Activated T-cell treated with anti-CD3 and anti-CD28 coated beads, Interleukin-2, amount 50 U/mL, for 24 hours (primary cell): ENCODE measurements around the gene HOOK2.

ENCODE experiments used
- DNase-seq: peaks from one replicate; pipeline ENCODE4 v3.0.0-alpha.2; 2020
- H3K27ac Mint-ChIP-seq: 2 replicates; pipeline ENCODE4 v1.8.0; 2020; ENCODE audit warnings: mild to moderate bottlenecking, mixed read lengths
- H3K27me3 Mint-ChIP-seq: 2 replicates; pipeline ENCODE4 v1.8.0; 2020; ENCODE audit warnings: mixed read lengths
- H3K36me3 Mint-ChIP-seq: 2 replicates; pipeline ENCODE4 v1.8.0; 2020; ENCODE audit warnings: low read depth, mixed read lengths
- H3K4me1 Mint-ChIP-seq: 2 replicates; pipeline ENCODE4 v1.8.0; 2020; ENCODE audit warnings: low read depth, mixed read lengths
- H3K4me3 Mint-ChIP-seq: 2 replicates; pipeline ENCODE4 v1.8.0; 2020; ENCODE audit warnings: mild to moderate bottlenecking, moderate library complexity, mixed read lengths
- H3K9me3 Mint-ChIP-seq: 2 replicates; pipeline ENCODE4 v1.8.0; 2020; ENCODE audit warnings: mixed read lengths

The HOOK2 gene

DNA sequence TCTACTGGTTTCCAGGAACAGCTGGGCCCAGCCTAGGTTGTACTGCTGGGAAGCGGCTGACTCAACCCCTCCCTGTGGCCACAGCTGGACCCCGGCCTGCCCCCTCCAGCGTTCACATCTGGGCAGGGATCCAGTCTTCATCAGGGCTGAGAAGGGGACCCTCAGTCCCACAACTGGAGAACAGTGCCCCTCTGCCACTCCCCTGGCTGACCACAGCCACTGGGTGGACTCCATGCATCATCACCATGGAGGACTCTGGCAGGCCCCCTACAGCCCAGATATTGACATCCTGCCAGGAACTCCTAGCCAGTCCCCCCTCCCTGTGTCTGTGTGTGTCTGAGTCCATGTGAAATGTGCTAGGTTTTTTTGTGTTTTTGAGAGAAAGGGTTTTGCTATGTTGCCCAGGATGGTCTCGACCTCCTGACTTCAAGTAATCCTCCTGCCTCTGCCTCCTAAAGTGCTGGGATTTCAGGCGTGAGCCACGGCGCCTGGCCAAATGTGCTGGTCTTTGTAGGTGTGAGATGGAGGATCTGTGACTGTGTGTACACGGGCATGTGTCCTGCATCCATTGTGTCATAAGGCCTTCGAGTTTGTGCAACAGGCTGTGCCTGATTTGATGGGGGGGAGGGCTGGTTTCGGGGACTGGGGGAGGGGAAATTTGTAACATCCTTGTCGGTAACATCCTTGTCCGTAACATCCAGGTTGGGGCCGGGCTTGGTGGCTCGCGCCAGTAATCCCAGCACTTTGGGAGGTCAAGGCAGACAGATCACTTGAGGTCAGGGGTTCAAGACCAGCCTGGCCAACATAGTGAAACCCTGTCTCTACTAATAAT is 4.0 kb upstream of the HOOK2 start:
- DNase-seq = no peak
- Mint-ChIP-seq H3K4me3 (peak overlapping the region; percentile 83), H3K4me1 (peaks cover 51% of the 10 kb centered on the region), H3K27ac (peak overlapping the region; percentile 92), H3K27me3 (no peaks in the 10 kb centered on the region), H3K36me3 (no peaks in the 10 kb centered on the region), H3K9me3 (no peaks in the 10 kb centered on the region)

DNA sequence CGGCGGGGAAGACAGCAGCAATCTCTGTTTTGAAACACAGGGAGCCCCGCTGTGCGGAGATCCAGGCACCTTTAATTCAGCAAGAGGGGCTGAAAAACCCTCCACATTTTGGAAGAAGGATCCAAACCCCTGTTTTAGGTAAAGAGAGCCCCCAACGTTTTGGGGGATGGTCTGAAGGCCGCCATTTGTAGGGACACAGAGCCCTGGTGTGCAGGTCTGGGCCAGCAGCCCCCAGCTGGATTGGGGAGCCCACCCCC is 3.5 kb upstream of the HOOK2 start:
- H3K4me3 Mint-ChIP-seq = peak overlapping the region; percentile 83
- peak overlapping the region; percentile 92 for H3K27ac Mint-ChIP-seq
- no peaks in the 10 kb centered on the region for H3K9me3 Mint-ChIP-seq
- H3K36me3 Mint-ChIP-seq = no peaks in the 10 kb centered on the region
- H3K27me3 Mint-ChIP-seq = no peaks in the 10 kb centered on the region
- DNase-seq = no peak
- peaks cover 53% of the 10 kb centered on the region for H3K4me1 Mint-ChIP-seq

DNA sequence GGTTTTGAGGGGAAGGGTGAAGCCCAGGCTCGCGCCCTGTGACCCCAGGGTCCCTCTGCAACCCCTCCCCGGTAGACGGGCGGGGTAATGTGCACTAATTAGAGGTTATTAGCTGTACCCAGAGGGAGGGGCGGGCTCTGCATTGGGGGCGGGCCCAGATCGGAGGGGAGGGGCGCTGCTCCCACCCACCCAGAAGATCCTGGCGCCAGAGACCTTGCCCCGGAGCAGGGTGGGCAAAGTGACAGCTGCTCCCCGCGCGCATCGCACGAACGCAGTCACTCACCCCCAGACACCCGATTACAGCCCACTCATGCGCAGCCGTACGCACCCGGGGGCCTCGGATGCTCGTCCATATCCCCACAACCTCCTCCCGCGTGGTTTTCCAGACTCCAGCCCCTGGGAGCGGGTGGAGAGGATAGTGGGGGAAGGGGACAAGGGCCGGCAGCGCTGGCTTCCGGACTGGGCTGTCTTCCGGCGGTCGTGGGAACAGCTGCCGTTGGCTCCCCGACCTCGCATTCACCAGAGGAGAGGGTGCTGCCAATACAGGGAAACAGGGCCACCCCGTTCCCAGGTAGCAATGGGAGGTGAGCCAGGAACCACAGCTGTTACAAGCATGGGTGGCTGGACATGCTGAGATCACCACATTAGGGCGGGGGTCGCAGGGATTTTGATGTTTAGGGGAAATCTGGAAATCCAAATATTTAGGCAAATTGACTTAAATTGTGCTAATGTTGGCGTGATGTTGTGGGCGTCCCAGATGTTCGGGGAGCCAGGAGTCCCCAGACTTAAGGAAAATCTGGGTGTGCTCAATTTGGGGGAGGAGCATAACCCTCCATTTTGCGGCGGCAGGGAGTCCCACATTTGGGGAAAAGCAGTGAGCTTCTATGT is 2.9 kb upstream of the HOOK2 start:
- Mint-ChIP-seq H3K4me1 (peaks cover 58% of the 10 kb centered on the region), H3K4me3 (peak overlapping the region; percentile 83), H3K36me3 (no peaks in the 10 kb centered on the region), H3K27me3 (no peaks in the 10 kb centered on the region), H3K27ac (peak overlapping the region; percentile 92), H3K9me3 (no peaks in the 10 kb centered on the region)
- DNase-seq = peak; percentile 71

DNA sequence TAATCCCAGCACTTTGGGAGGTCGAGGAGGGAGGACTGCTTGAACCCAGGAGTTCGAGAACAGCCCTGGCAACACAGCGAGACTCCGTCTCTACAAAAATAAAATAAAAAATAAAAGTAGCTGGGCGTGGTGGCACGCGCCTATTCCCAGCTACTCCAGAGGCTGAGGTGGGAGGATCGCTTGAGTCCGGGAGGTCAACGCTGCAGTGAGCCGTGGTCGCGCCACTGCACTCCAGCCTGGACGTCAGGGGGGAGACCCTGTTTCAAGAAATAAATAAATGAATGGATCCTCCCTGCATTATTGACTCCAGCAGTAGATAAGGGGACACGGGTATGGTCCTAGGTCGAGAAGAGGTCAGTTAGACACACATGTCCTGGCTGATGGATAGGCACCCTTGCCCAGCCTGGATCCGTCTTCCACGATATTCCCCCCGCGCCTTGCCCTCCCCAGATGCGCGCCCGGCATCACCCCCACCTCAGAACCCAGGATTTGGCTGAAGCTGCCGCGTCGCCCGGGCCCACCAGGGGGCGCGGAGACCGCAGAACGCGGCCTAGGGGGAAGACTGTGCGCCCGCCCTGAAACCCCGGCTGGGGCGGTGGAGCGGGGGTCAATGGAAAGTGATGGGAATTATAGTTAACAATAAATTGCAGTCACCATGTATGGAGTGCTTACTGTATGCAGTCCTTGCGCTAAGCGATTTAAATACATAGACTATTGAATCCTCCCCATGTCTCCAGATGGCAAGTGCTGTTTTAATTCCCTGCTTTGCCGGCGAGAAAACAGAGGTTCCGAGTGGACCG is 2.1 kb upstream of the HOOK2 start:
- Mint-ChIP-seq H3K36me3 (no peaks in the 10 kb centered on the region), H3K4me1 (peaks cover 55% of the 10 kb centered on the region), H3K4me3 (peak overlapping the region; percentile 83), H3K9me3 (no peaks in the 10 kb centered on the region), H3K27ac (peak overlapping the region; percentile 92), H3K27me3 (no peaks in the 10 kb centered on the region)
- peak; percentile 92 for DNase-seq

DNA sequence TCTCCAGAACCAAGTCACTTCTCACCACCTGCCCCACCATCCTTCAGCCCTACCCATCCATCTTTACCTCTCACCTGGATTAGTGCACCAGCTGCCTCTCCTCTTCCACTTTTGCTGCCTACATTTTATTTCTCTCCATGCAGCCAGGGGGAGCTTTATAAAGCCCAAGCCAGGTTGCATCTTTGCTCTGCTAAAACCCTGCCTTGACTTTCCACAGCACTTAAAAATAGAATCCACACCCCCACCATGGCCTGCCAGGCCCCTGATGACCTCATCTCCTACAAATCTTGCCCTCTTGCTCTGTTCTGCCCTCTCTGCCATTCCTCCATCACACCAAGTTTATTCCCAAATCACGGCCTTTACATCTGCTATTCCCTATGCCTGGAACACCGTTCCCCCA is 1.8 kb downstream of the HOOK2 start:
- Mint-ChIP-seq H3K9me3 (no peaks in the 10 kb centered on the region), H3K4me1 (peaks cover 34% of the 10 kb centered on the region), H3K27ac (no peak overlapping the region), H3K27me3 (no peaks in the 10 kb centered on the region), H3K36me3 (no peaks in the 10 kb centered on the region), H3K4me3 (no peak overlapping the region)
- no peak for DNase-seq

DNA sequence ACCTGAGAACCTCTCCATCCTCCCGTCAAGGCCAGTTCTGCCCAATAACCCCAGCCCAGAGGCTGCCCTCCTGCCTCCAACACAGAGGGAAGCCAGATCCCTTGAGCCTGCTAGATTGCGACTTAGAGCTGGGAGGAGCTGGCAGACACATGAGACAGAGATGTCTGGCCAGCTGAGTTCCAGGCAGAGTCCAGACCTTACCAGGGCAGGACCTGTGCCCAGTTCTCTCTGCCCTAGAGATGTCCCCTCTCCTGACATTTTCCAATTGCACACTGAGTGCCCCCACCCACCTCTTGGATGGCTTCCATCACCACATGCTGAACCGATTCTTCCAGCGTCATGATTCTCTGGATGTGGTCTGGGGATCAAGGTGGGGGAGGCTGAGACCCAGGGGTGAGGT is 3.0 kb downstream of the HOOK2 start:
- Mint-ChIP-seq H3K9me3 (no peaks in the 10 kb centered on the region), H3K4me3 (no peak overlapping the region), H3K27me3 (no peaks in the 10 kb centered on the region), H3K27ac (no peak overlapping the region), H3K4me1 (peaks cover 24% of the 10 kb centered on the region), H3K36me3 (no peaks in the 10 kb centered on the region)
- no peak for DNase-seq

DNA sequence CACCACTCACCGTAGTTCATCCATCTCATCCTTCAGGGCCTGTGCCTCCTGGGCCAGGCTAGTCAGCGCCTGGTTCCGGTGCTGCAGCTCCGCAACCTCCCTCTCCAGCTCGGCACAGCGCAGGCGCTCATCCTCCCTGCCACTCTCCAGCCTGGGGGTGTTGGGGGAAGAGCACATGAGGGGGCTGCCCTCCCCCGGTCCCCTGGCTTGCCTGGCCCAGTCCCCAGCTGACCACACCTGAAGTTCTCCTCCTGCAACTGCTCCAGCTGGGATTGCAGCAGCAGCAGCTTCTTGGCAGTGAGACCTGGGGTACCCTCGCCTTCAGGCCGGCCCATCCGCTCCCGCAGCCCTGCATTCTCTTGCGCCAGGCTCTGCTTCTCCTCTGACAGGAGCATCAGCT is 4.4 kb downstream of the HOOK2 start:
- Mint-ChIP-seq H3K4me1 (peaks cover 22% of the 10 kb centered on the region), H3K4me3 (no peak overlapping the region), H3K27me3 (no peaks in the 10 kb centered on the region), H3K36me3 (no peaks in the 10 kb centered on the region), H3K9me3 (no peaks in the 10 kb centered on the region), H3K27ac (no peak overlapping the region)
- DNase-seq = no peak

DNA sequence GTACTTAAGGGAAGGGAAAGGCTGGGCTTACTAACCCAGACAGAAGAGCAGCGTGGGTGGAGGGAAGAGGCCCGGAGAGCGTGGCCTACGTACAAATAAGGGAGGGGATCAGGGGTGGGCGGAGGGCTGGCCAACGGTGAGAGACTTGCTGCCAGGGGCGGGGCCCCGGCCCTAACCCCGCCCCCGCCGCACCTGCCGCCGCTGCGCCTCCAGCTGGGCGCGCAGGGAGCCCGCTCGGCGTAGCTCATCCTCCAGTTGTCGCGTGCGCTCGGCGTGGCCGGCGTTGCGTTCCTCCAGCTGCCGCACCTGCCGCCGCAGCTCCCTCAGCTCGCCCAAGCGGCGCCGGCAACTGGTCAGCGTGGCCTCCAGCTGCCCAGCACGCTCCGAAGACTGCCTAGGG is 5.7 kb downstream of the HOOK2 start:
- Mint-ChIP-seq H3K4me1 (peaks cover 19% of the 10 kb centered on the region), H3K4me3 (peak overlapping the region; percentile 26), H3K36me3 (peaks cover 2% of the 10 kb centered on the region), H3K27me3 (no peaks in the 10 kb centered on the region), H3K27ac (no peak overlapping the region), H3K9me3 (no peaks in the 10 kb centered on the region)
- peak; percentile 67 for DNase-seq

DNA sequence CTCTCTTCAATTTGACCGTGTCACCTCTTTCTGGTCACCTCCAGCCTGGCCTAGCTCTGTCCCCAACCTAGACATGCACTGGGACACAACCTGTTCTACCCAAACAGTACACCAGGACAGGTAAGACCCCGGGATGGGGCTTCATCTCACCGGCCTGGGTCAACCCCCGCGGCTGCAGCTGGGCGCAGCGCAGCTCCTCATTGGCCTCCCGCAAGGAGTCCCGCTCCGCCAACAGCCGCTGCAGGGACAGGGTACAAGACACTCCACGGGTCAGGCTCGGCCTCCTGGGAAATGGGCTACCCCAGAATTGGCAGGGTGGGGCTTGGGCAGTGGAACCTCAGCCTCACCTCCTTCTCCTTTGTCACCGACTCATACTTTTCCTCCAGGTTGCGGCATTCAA is 7.7 kb downstream of the HOOK2 start:
- Mint-ChIP-seq H3K9me3 (no peaks in the 10 kb centered on the region), H3K27me3 (no peaks in the 10 kb centered on the region), H3K27ac (no peak overlapping the region), H3K36me3 (peaks cover 8% of the 10 kb centered on the region), H3K4me3 (no peak overlapping the region), H3K4me1 (peaks cover 8% of the 10 kb centered on the region)
- no peak for DNase-seq

DNA sequence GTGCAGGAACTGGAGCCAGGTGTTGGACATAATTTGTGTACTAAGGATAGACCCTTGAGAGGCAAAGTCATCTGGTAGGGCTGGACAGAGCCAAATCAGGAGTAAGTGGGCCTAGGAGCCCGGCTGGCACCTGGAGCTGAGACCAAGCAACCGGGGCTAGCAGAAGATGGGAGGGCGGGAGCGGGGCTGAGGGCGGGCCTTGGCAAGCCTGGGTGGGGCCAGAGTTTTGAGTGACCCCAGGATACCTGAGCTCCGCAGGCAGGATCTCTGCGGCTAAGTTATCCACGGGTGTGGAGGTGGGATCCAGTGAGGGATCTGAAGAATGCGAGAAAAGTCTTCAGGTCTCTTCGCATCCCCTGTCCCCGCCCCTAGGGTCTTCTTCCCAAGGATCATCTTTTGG is 8.2 kb downstream of the HOOK2 start:
- H3K27ac Mint-ChIP-seq = no peak overlapping the region
- H3K36me3 Mint-ChIP-seq = peaks cover 8% of the 10 kb centered on the region
- no peak for DNase-seq
- H3K4me1 Mint-ChIP-seq = peaks cover 8% of the 10 kb centered on the region
- no peak overlapping the region for H3K4me3 Mint-ChIP-seq
- H3K9me3 Mint-ChIP-seq = no peaks in the 10 kb centered on the region
- no peaks in the 10 kb centered on the region for H3K27me3 Mint-ChIP-seq

DNA sequence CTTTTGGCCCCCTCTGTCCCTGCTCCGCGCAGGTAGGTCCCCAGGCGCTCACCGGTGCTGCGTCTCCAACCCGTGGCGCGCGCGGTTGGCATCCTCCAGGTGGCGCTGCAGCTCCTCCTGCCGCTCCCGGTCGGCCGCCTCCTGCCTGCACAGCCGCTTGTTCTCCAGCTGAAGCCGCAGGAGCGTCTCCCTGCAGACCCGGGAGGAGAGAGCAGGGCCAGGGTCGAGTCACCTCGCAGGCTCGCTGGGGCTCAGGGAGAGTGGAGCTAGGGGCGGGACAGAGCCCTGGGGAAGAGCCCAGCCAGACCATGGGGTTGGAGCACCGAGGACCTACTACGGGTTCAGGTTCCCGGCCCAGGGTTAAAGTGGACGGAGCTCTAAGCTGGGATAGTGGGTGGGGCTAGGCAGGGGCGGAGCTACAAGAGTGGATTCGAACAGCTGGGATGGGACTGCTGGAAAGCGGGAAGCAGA is 9.3 kb downstream of the HOOK2 start:
- peaks cover 8% of the 10 kb centered on the region for H3K36me3 Mint-ChIP-seq
- H3K4me3 Mint-ChIP-seq = peak overlapping the region; percentile 53

DNA sequence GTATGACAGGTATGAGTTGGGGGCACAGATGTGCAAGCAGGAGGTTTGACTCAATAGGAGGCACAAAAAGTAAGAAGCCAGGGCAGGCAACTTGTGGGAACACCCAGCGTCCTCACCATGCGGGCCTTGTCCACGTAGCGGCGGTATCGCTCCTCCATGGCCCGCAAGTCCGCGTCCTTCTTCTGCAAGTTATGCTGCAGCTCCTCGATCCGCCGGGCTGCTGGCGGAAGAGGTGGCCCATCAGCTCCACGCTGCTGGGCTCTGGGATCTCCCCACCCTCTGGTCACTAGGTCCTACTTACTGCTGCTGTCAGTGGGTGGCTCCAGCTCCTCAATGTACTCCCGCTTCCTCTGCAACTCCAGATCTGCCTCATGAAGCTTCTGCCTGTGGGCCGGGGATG is 10.7 kb downstream of the HOOK2 start:
- peaks cover 8% of the 10 kb centered on the region for H3K36me3 Mint-ChIP-seq
- no peak for DNase-seq
- no peak overlapping the region for H3K27ac Mint-ChIP-seq
- H3K9me3 Mint-ChIP-seq = no peaks in the 10 kb centered on the region
- peaks cover 8% of the 10 kb centered on the region for H3K4me1 Mint-ChIP-seq
- H3K27me3 Mint-ChIP-seq = no peaks in the 10 kb centered on the region
- H3K4me3 Mint-ChIP-seq = no peak overlapping the region

More for the DNA sequence above, 9.3 kb downstream of the HOOK2 start:
- H3K4me1 Mint-ChIP-seq = peaks cover 8% of the 10 kb centered on the region
- no peaks in the 10 kb centered on the region for H3K9me3 Mint-ChIP-seq
- H3K27ac Mint-ChIP-seq = no peak overlapping the region
- H3K27me3 Mint-ChIP-seq = no peaks in the 10 kb centered on the region
- peak; percentile 91 for DNase-seq

DNA sequence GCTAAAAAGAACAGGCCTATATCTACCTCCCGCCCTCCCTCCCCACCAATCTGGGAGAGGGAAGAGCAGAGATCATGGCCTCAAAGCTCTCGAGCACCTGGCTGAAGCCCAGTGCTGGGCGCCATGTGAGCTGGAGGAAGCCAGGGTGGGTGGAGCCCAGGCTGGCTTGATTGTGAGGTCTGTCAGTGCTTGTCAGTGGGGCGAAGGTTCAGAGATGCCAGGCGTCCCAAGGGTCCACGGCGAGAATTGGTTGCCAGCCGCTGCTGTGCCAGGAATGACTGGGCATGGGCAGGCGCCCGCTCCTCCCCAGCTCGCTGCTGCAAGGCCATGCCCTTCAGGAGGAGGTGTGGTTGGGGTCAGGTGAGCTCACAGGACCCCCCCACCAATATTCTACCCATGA is 12.3 kb downstream of the HOOK2 start:
- H3K4me3 Mint-ChIP-seq = no peak overlapping the region
- H3K4me1 Mint-ChIP-seq = peaks cover 6% of the 10 kb centered on the region
- DNase-seq = no peak
- peaks cover 6% of the 10 kb centered on the region for H3K27me3 Mint-ChIP-seq
- H3K9me3 Mint-ChIP-seq = no peaks in the 10 kb centered on the region
- H3K36me3 Mint-ChIP-seq = peaks cover 8% of the 10 kb centered on the region
- H3K27ac Mint-ChIP-seq = no peak overlapping the region

DNA sequence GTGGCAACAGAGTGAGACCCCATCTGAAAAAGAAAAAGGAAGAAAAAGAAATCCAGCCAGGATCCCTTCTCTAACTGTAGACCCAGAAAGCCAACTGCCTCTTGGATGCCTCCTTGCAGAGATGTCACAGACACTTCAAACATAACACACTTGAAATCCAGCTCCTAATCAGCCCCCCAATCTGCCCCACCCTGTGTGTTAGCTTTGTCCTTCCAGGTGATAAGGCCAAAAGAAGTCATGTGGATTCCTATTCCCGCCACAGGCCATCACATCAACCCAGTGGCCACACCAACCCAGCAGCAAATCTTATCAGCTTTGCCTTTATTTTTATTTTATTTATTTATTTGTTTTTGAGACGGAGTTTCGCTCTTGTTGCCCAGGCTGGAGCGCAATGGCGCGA is 15.7 kb downstream of the HOOK2 start:
- DNase-seq = no peak
- Mint-ChIP-seq H3K27ac (no peak overlapping the region), H3K9me3 (no peaks in the 10 kb centered on the region), H3K36me3 (peaks cover 6% of the 10 kb centered on the region), H3K4me1 (peaks cover 4% of the 10 kb centered on the region), H3K4me3 (no peak overlapping the region), H3K27me3 (peaks cover 23% of the 10 kb centered on the region)
